ENCODE measurements around the gene MPP3. TPM values are rescaled to one million over a fixed set of nuclear protein-coding genes. Genes with fewer than 3 reads are reported as not detected.

Gene MPP3
- total RNA-seq, 1 experiment from 2014 or later: 19.9 TPM

GRCh38 chr17:43753493-43754129, 79.3 kb downstream of the MPP3 start:
- CTCF ChIA-PET: interaction anchor here (0.6 to 1.2 kb wide), 4 partner anchors 26 to 80 kb away, joined by 3 to 6 read pairs (median 3); no protein-coding TSS in a partner anchor
- peaks cover 98% of the 10 kb centered on the region for H3K27me3 Mint-ChIP-seq (ENCODE audit: unreplicated experiment)
- BruUV-seq (replicated peaks): no TSS peak
- peak; percentile 28 for DNase-seq
- no peak overlapping the region for H3K4me3 Mint-ChIP-seq (ENCODE audit: low read depth, unreplicated experiment)
- H3K9me3 Mint-ChIP-seq (ENCODE audit: low read depth, unreplicated experiment): no peaks in the 10 kb centered on the region
- intact Hi-C loops (cut with micrococcal nuclease; ENCODE audit: unreplicated experiment): no loop called here
- H3K36me3 Mint-ChIP-seq (ENCODE audit: insufficient read depth, unreplicated experiment): no peaks in the 10 kb centered on the region
- peaks cover 26% of the 10 kb centered on the region for H3K4me1 Mint-ChIP-seq (ENCODE audit: low read depth, unreplicated experiment)
- no peak overlapping the region for H3K27ac Mint-ChIP-seq (ENCODE audit: unreplicated experiment)
- TF ChIP-seq CTCF (IDR thresholded peaks at IDR 0.05; ENCODE audit: unreplicated experiment): no peak

Other genes with a start within 250 kb of the MPP3 start
- not detected in 2 replicates for gene MEOX1, start 171.2 kb downstream of the MPP3 start, total RNA-seq (2022)
- gene SOST, start 74.4 kb downstream of the MPP3 start, total RNA-seq (2022): not detected in 2 replicates
- gene DUSP3, start 54.2 kb downstream of the MPP3 start, total RNA-seq (2022): 80.3 and 81.9 TPM in 2 replicates
- not detected in 2 replicates for gene CFAP97D1, start 52.7 kb downstream of the MPP3 start, total RNA-seq (2022)
- not detected in 2 replicates for gene CD300LG, start 14.0 kb upstream of the MPP3 start, total RNA-seq (2022)
- 5.5 and 6.7 TPM in 2 replicates for gene MPP2, start 74.4 kb upstream of the MPP3 start, total RNA-seq (2022)
- not detected in 2 replicates for gene PPY, start 109.3 kb upstream of the MPP3 start, total RNA-seq (2022)
- gene PYY, start 120.8 kb upstream of the MPP3 start, total RNA-seq (2022): not detected in 2 replicates
- gene NAGS, start 171.5 kb upstream of the MPP3 start, total RNA-seq (2022): 1.3 and 1.6 TPM in 2 replicates
- gene TMEM101, start 181.8 kb upstream of the MPP3 start, total RNA-seq (2022): 41.8 and 43.8 TPM in 2 replicates
- gene LSM12, start 233.5 kb upstream of the MPP3 start, total RNA-seq (2022): 79.5 and 90.6 TPM in 2 replicates
- 99.6 and 103 TPM in 2 replicates for gene G6PC3, start 237.6 kb upstream of the MPP3 start, total RNA-seq (2022)

Measured in Calu3 (cell line).